Measurements from ENCODE around the gene KIAA0753. TPM values are rescaled to one million over a fixed set of nuclear protein-coding genes. Genes with fewer than 3 reads are reported as not detected.
A peak's percentile ranks its signal among the peaks of the same experiment; 100 is the strongest.
"Not testable (repeated sequence)": the region's sequence is repeated elsewhere in the genome, so short reads cannot be mapped to it uniquely, and the experiment has no call there.

The KIAA0753 gene
- total and polyA plus RNA-seq, 2 experiments from 2014 or later: 6.9 to 20.5 TPM

GRCh38 chr17:6666077-6666521, 25.6 kb upstream of the KIAA0753 start:
- no peak overlapping the region for H3K9ac ChIP-seq
- WGBS, 2 experiments (ENCODE audit: low coverage in 1 of 2, low lambda C conversion rate in 2 of 2, missing lambda C conversion rate in 2 of 2): 9 to 11% methylated on average over 9 of the region's 9 CpGs
- H3K4me2 ChIP-seq (ENCODE audit: unreplicated experiment): no peak overlapping the region
- no peaks in the 10 kb centered on the region for H3K79me2 ChIP-seq (ENCODE audit: insufficient read depth)
- no peaks in the 10 kb centered on the region for H3K4me1 ChIP-seq (ENCODE audit: insufficient read depth)
- in situ Hi-C loops (cut with MboI): loop anchor here (10.0 kb wide), 2 partner anchors 169 to 339 kb away; partner anchors contain the start of gene TEKT1
- H2AFZ ChIP-seq: no peak overlapping the region
- H3K4me3 ChIP-seq: no peak overlapping the region
- no peaks in the 10 kb centered on the region for H3K9me3 ChIP-seq (ENCODE audit: low read depth)
- H3K27me3 ChIP-seq (replicated peaks; ENCODE audit: insufficient read depth): peaks cover 18% of the 10 kb centered on the region
- DNase-seq: peak; percentile 89
- no peaks in the 10 kb centered on the region for H3K36me3 ChIP-seq (ENCODE audit: low read depth)
- no peak overlapping the region for H3K27ac ChIP-seq
- H3K9me2 ChIP-seq (ENCODE audit: insufficient read depth): no peaks in the 10 kb centered on the region
- no peaks in the 10 kb centered on the region for H4K20me1 ChIP-seq (ENCODE audit: insufficient read depth)
- no peaks in the 10 kb centered on the region for H3F3A ChIP-seq (ENCODE audit: insufficient read depth)
- TF ChIP-seq EZH2phosphoT487 (IDR thresholded peaks at IDR 0.05; ENCODE audit: insufficient read depth, low read depth): no peak

GRCh38 chr17:6663200-6663599, 22.7 kb upstream of the KIAA0753 start:
- H3K79me2 ChIP-seq (ENCODE audit: insufficient read depth); H3K9me2 ChIP-seq (ENCODE audit: insufficient read depth); H3K9me3 ChIP-seq (ENCODE audit: low read depth); DNase-seq; H2AFZ ChIP-seq; H3K9ac ChIP-seq; H3F3A ChIP-seq (ENCODE audit: insufficient read depth); H3K36me3 ChIP-seq (ENCODE audit: low read depth); H3K4me3 ChIP-seq; H3K4me1 ChIP-seq (ENCODE audit: insufficient read depth); H3K4me2 ChIP-seq (ENCODE audit: unreplicated experiment); H3K27ac ChIP-seq; H4K20me1 ChIP-seq (ENCODE audit: insufficient read depth): not testable (repeated sequence)
- peaks cover 26% of the 10 kb centered on the region for H3K27me3 ChIP-seq (replicated peaks; ENCODE audit: insufficient read depth)
- 75 to 81% methylated on average over 14 of the region's 14 CpGs for WGBS, 2 experiments (ENCODE audit: low coverage in 1 of 2, low lambda C conversion rate in 2 of 2, missing lambda C conversion rate in 2 of 2)
- in situ Hi-C loops (cut with MboI): loop anchor here (10.0 kb wide), 2 partner anchors 172 to 342 kb away; partner anchors contain the start of gene TEKT1

- H3K79me2 ChIP-seq (ENCODE audit: insufficient read depth): no peaks in the 10 kb centered on the region
- WGBS, 2 experiments (ENCODE audit: low coverage in 1 of 2, low lambda C conversion rate in 2 of 2, missing lambda C conversion rate in 2 of 2): 38 to 57% methylated on average over 2 of the region's 2 CpGs
- H3K9me3 ChIP-seq (ENCODE audit: low read depth): no peaks in the 10 kb centered on the region
- no peak overlapping the region for H3K4me2 ChIP-seq (ENCODE audit: unreplicated experiment)
- H3F3A ChIP-seq (ENCODE audit: insufficient read depth): no peaks in the 10 kb centered on the region
- no peak overlapping the region for H3K27ac ChIP-seq
- no peaks in the 10 kb centered on the region for H4K20me1 ChIP-seq (ENCODE audit: insufficient read depth)
- no peak overlapping the region for H3K9ac ChIP-seq
- in situ Hi-C loops (cut with MboI): loop anchor here (10.0 kb wide), 2 partner anchors 173 to 343 kb away; partner anchors contain the start of gene TEKT1
- H3K9me2 ChIP-seq (ENCODE audit: insufficient read depth): no peaks in the 10 kb centered on the region
- H3K4me3 ChIP-seq: no peak overlapping the region
- no peak overlapping the region for H2AFZ ChIP-seq
- peaks cover 26% of the 10 kb centered on the region for H3K27me3 ChIP-seq (replicated peaks; ENCODE audit: insufficient read depth)
- no peak for DNase-seq
- no peaks in the 10 kb centered on the region for H3K36me3 ChIP-seq (ENCODE audit: low read depth)
- no peak for TF ChIP-seq EZH2phosphoT487 (IDR thresholded peaks at IDR 0.05; ENCODE audit: insufficient read depth, low read depth)
- TF ChIP-seq EZH2 (IDR thresholded peaks at IDR 0.05; ENCODE audit: insufficient read depth, poor library complexity, severe bottlenecking): no peak
- H3K4me1 ChIP-seq (ENCODE audit: insufficient read depth): no peaks in the 10 kb centered on the region
Observed at GRCh38 chr17:6661464-6661848, 20.9 kb upstream of the KIAA0753 start.

- Histone ChIP-seq H3K4me3 (no peak overlapping the region), H3K9me2 (ENCODE audit: insufficient read depth) (no peaks in the 10 kb centered on the region)
- in situ Hi-C loops (cut with MboI): loop anchor here (10.0 kb wide), 2 partner anchors 174 to 344 kb away; partner anchors contain the start of gene TEKT1
Observed at GRCh38 chr17:6660805-6661463, 20.4 kb upstream of the KIAA0753 start.

More at GRCh38 chr17:6660805-6661463, 20.4 kb upstream of the KIAA0753 start:
- Histone ChIP-seq H3K9ac (no peak overlapping the region), H3K27me3 (replicated peaks; ENCODE audit: insufficient read depth) (peaks cover 26% of the 10 kb centered on the region), H3K4me2 (ENCODE audit: unreplicated experiment) (no peak overlapping the region), H2AFZ (no peak overlapping the region), H3K79me2 (ENCODE audit: insufficient read depth) (no peaks in the 10 kb centered on the region), H3K9me3 (ENCODE audit: low read depth) (no peaks in the 10 kb centered on the region), H3F3A (ENCODE audit: insufficient read depth) (no peaks in the 10 kb centered on the region), H3K36me3 (ENCODE audit: low read depth) (no peaks in the 10 kb centered on the region), H3K27ac (no peak overlapping the region), H3K4me1 (ENCODE audit: insufficient read depth) (no peaks in the 10 kb centered on the region), H4K20me1 (ENCODE audit: insufficient read depth) (no peaks in the 10 kb centered on the region)
- TF ChIP-seq EZH2phosphoT487 (IDR thresholded peaks at IDR 0.05; ENCODE audit: insufficient read depth, low read depth) (no peak), EZH2 (IDR thresholded peaks at IDR 0.05; ENCODE audit: insufficient read depth, poor library complexity, severe bottlenecking) (no peak)
- no peak for DNase-seq
- WGBS, 2 experiments (ENCODE audit: low coverage in 1 of 2, low lambda C conversion rate in 2 of 2, missing lambda C conversion rate in 2 of 2): 25 to 30% methylated on average over 10 to 11 of the region's 11 CpGs
